Astrocyte (in vitro differentiated cells and primary cell): ENCODE data around the gene MAGT1.

Experiments used
- EZH2 ChIP-seq: IDR thresholded peaks from 2 replicates; pipeline ENCODE4 v1.6.1; 2012; ENCODE audit warnings: mild to moderate bottlenecking, low read length, inconsistent platforms; ENCODE audit not compliant: insufficient read depth
- TF ChIP-seq, protein P1 (sequence below): IDR thresholded peaks from 2 replicates; pipeline ENCODE4 v1.5.1; 2011; ENCODE audit warnings: low read depth, mild to moderate bottlenecking, inconsistent platforms, low read length, moderate library complexity; ENCODE audit not compliant: insufficient read depth

- TF ChIP-seq, protein P1, sequence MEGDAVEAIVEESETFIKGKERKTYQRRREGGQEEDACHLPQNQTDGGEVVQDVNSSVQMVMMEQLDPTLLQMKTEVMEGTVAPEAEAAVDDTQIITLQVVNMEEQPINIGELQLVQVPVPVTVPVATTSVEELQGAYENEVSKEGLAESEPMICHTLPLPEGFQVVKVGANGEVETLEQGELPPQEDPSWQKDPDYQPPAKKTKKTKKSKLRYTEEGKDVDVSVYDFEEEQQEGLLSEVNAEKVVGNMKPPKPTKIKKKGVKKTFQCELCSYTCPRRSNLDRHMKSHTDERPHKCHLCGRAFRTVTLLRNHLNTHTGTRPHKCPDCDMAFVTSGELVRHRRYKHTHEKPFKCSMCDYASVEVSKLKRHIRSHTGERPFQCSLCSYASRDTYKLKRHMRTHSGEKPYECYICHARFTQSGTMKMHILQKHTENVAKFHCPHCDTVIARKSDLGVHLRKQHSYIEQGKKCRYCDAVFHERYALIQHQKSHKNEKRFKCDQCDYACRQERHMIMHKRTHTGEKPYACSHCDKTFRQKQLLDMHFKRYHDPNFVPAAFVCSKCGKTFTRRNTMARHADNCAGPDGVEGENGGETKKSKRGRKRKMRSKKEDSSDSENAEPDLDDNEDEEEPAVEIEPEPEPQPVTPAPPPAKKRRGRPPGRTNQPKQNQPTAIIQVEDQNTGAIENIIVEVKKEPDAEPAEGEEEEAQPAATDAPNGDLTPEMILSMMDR, result no peak
- TF ChIP-seq EZH2, result no peak
Measured at GRCh38 chrX:77900688-77901087, 5.5 kb upstream of the MAGT1 start.
